ENCODE data around the gene TMEM135.
"Not testable (repeated sequence)": the region's sequence is repeated elsewhere in the genome, so short reads cannot be mapped to it uniquely, and the experiment has no call there.

Gene TMEM135

GRCh38 chr11:87258171-87258833 lies 220.6 kb downstream of the TMEM135 start:
- no peak for DNase-seq (ENCODE audit: low read depth in 2 of 2)

DNA sequence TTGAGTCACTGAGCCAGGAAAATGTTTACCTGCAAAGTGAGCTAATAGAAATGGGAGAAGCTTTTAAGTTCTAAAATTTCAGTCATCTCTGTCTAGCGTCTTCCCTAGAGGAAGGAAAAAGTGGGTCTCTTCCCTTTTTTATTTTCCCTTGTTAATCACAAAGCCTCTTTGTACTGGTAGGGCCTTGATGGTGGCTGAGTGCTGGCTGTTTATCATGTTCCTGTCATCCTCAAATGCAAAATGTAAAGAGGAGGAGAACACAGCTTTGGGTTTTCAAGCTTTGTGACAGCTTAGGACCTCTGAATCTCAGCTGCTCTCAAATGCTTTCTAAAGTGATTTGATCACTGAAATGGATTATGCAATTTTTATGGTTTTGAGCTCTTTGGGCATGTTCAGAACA lies 222.0 kb downstream of the TMEM135 start:
- no peak for DNase-seq (ENCODE audit: low read depth in 2 of 2)

- no peak for DNase-seq (ENCODE audit: low read depth in 2 of 2)
Measured at GRCh38 chr11:87260811-87261210, 223.1 kb downstream of the TMEM135 start.

DNA sequence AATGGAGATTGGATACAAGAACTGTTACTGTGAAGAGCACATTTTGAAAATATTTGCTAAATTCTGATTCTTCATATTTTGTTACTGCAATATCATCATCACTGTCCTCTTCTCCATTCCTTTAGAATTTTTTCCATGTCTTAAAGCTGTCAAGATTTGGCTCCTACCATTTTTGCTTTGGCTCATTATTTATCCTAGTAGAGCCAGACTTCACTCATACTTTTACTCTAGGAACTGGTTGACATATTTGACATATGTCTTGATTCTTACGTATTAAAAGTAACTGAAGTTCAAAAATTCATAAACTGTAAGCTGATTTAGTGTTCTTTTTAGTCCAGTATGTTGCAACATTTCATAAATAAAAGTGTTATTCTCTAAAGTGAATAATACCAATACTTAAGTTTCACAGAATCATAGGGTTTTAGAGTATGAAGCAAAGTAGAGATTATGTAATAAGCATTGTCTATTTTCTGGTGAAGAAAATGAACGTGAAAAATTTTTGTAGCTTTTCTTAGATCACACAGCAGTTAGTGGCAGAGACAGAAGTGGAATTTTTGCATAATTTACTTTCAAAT lies 225.6 kb downstream of the TMEM135 start:
- DNase-seq (ENCODE audit: low read depth in 2 of 2) = no peak

DNA sequence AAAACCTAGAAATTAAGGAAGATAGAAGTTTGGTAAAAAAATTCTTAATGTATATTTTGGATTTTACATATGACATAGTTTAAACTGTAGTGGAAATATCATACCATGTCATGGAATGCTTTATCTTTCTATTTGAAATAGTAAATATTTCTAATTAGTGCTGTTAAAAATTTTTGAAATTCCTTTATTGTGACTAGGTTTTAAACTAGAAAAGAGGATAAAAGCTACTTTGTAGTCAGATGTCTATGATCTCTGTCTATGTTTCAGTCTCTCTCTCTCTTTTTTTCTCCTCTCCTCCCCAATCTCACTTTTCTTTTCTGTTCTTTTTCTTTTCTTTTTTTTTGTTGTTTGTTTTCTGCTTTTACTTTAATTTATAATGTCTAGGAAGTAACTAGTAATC lies 226.2 kb downstream of the TMEM135 start:
- no peak for DNase-seq (ENCODE audit: low read depth in 2 of 2)

GRCh38 chr11:87265132-87265531 lies 227.4 kb downstream of the TMEM135 start:
- peak; percentile 24 to 30 for DNase-seq (ENCODE audit: low read depth in 2 of 2)

DNA sequence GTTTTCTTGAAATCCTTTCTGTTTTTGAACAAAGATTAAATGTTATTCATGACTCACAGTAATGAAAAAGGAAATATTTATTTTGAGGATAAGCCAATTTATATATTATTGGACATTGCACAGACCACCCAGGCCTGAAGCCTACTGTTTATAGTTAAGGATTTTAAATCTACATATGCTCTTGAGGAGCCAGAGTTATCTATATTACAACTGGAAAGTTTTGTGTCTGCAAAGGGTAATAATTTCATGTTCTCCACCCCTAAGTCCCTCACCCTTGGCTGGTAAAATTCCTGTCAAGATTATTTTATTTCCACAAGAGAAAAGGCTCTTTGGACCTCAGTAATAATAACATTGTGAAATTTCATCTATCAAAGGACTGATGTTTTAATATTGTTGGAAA lies 228.2 kb downstream of the TMEM135 start:
- DNase-seq (ENCODE audit: low read depth in 2 of 2) = no peak

- DNase-seq (ENCODE audit: low read depth in 2 of 2) = no peak
Measured at GRCh38 chr11:87266751-87267150, 229.0 kb downstream of the TMEM135 start.

- DNase-seq (ENCODE audit: low read depth in 2 of 2) = not testable (repeated sequence)
Measured at GRCh38 chr11:87271951-87272350, 234.2 kb downstream of the TMEM135 start.

DNA sequence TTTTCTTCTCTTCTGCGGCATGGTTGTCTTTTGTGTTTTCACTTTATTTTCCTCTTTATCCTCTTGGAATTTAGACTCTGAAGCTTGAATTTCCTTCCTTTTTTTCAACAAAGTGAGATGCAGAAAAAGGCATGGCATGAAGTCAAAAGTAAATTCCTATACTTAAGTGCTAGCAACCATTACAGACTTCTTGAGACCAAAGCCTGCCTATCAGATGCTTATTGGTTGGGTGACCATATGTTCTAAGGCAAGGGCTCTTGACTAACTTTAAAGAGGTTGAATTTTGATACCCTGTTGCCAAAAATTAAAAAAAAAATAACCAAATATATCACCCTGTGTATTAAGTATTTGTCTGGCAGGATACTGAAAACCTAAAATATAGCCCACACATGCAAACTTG lies 237.4 kb downstream of the TMEM135 start:
- DNase-seq (ENCODE audit: low read depth in 2 of 2) = no peak

- DNase-seq (ENCODE audit: low read depth in 2 of 2) = no peak
Measured at GRCh38 chr11:87280143-87280542, 242.4 kb downstream of the TMEM135 start.

- DNase-seq (ENCODE audit: low read depth in 2 of 2) = peak; percentile 52 to 65
Measured at GRCh38 chr11:87281496-87281895, 243.8 kb downstream of the TMEM135 start.

- no peak for DNase-seq (ENCODE audit: low read depth in 2 of 2)
Measured at GRCh38 chr11:87284306-87284705, 246.6 kb downstream of the TMEM135 start.

GRCh38 chr11:87285674-87286073 lies 247.9 kb downstream of the TMEM135 start:
- not testable (repeated sequence) for DNase-seq (ENCODE audit: low read depth in 2 of 2)

- no peak for DNase-seq (ENCODE audit: low read depth in 2 of 2)
Measured at GRCh38 chr11:87286338-87286737, 248.6 kb downstream of the TMEM135 start.

DNA sequence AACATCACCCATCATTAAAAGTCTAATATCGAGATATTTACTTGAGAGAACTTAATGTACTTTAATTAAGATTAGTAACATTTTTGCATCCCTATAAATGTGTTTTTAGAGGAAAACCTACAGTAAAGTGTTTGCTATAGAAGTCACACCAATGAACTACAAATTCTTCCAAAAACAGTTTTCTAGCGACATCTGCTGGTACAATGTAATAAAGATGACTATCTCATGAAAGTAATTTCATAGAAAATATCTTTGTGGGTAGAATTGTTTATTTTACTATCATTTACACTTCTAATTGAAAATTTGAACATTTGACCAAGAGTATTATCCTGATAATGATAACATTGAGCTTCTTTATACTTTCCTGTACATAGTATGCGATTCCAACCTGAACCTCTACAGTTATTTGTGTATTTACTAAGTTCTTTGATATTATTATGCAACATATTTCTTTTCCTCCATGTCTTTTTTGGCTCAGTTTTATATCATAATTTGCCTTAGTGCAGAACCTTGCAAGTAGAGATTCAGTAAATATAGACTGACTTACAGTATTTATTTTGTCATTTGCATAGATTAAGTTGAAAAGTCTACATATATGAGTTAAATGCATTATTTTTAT lies 252.7 kb downstream of the TMEM135 start:
- peak in 1 of 2 experiments; percentile 25 for DNase-seq (ENCODE audit: low read depth in 2 of 2)

DNA sequence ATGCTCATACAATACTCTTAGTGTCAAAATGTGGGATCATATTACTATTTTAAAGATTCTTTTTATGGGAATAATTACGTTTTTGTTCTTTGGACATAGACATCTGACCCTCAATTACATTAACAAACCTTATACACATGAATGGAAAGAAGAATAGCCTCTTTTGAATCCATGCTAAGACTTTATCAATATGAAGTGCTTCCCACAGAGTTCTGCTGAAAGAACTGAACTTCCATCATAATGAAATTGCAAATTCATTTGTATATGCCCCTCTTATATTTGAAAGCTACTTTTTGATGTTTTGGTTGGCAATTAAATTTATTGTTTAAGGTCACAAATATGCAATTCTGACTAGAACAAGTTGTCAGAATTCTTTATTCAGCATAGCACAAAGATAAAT lies 254.9 kb downstream of the TMEM135 start:
- DNase-seq (ENCODE audit: low read depth in 2 of 2) = no peak

GRCh38 chr11:87295237-87295636 lies 257.5 kb downstream of the TMEM135 start:
- DNase-seq (ENCODE audit: low read depth in 2 of 2) = no peak

- no peak for DNase-seq (ENCODE audit: low read depth in 2 of 2)
Measured at GRCh38 chr11:87296627-87297026, 258.9 kb downstream of the TMEM135 start.

- DNase-seq (ENCODE audit: low read depth in 2 of 2) = no peak
Measured at GRCh38 chr11:87298155-87298554, 260.4 kb downstream of the TMEM135 start.

GRCh38 chr11:87299041-87299481 lies 261.3 kb downstream of the TMEM135 start:
- no peak for DNase-seq (ENCODE audit: low read depth in 2 of 2)

DNA sequence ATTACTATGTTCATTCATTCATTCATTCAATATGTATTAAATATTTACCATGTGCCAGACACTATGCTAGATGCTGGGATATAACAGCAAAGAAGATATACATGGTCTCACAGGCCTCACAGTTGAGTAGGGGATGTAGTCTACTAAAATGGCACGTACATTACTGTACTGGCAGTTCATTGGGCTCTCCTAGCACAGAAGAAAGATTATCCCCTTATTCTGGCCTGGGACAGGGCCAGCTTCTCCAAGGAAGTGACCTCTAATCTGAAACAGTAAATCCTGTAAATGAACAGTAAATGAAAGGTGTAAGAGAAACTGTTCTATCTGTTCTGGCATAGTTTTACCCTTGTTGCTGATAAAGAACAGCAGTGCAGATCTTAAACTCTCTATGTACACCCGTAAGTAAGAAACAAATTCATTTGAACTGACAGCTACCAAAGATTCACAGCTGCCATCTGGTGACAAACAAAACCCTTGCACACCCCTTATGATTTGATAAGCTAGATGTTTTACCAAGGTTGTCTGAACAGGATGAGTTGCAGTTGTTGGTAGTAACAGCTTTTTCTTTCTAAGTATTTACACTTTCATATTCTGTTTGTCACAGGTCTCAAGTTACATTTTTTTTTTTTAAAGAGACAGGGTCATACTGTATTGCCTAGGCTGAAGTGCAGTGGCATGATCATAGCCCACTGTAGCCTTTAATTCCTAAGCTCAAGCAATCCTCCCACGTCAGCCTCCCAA lies 263.1 kb downstream of the TMEM135 start:
- no peak for DNase-seq (ENCODE audit: low read depth in 2 of 2)

Data from fibroblast of skin of left biceps (primary cell).